Activated naive CD4-positive, alpha-beta T cell treated with anti-CD3 and anti-CD28 coated beads, Interleukin-2, amount 50 U/mL, for 24 hours (primary cell): ENCODE results near the gene ID4.
"Not testable (repeated sequence)": the region's sequence is repeated elsewhere in the genome, so short reads cannot be mapped to it uniquely, and the experiment has no call there.

Experiments used
- H3K27ac Mint-ChIP-seq: one replicate; pipeline ENCODE4 v1.8.0; 2021; ENCODE audit warnings: mild to moderate bottlenecking, mixed read lengths
- H3K27me3 Mint-ChIP-seq: one replicate; pipeline ENCODE4 v1.8.0; 2021; ENCODE audit warnings: mixed read lengths
- H3K36me3 Mint-ChIP-seq: one replicate; pipeline ENCODE4 v1.8.0; 2021; ENCODE audit warnings: mixed read lengths
- H3K4me1 Mint-ChIP-seq: one replicate; pipeline ENCODE4 v1.8.0; 2021; ENCODE audit warnings: mixed read lengths
- H3K4me3 Mint-ChIP-seq: one replicate; pipeline ENCODE4 v1.8.0; 2021; ENCODE audit warnings: mild to moderate bottlenecking, mixed read lengths
- H3K9me3 Mint-ChIP-seq: one replicate; pipeline ENCODE4 v1.8.0; 2021; ENCODE audit warnings: mixed read lengths

The ID4 gene

GRCh38 chr6:19844689-19845088 is 7.5 kb downstream of the ID4 start:
- Mint-ChIP-seq H3K4me3 (no peak overlapping the region), H3K9me3 (no peaks in the 10 kb centered on the region), H3K27ac (no peak overlapping the region), H3K27me3 (peaks cover 26% of the 10 kb centered on the region), H3K36me3 (no peaks in the 10 kb centered on the region), H3K4me1 (no peaks in the 10 kb centered on the region)

GRCh38 chr6:19845266-19846041 is 8.3 kb downstream of the ID4 start:
- H3K27me3 Mint-ChIP-seq, result peaks cover 20% of the 10 kb centered on the region
- no peak overlapping the region for H3K27ac Mint-ChIP-seq
- no peaks in the 10 kb centered on the region for H3K36me3 Mint-ChIP-seq
- H3K9me3 Mint-ChIP-seq, result no peaks in the 10 kb centered on the region
- H3K4me1 Mint-ChIP-seq, result no peaks in the 10 kb centered on the region
- H3K4me3 Mint-ChIP-seq, result no peak overlapping the region

- Mint-ChIP-seq H3K36me3 (no peaks in the 10 kb centered on the region), H3K27me3 (peaks cover 12% of the 10 kb centered on the region), H3K9me3 (no peaks in the 10 kb centered on the region)
These were observed 11.4 kb downstream of the ID4 start for GRCh38 chr6:19848465-19849029.

GRCh38 chr6:19849196-19849595 is 12.0 kb downstream of the ID4 start:
- Mint-ChIP-seq H3K9me3 (no peaks in the 10 kb centered on the region), H3K4me1 (no peaks in the 10 kb centered on the region), H3K27ac (no peak overlapping the region), H3K36me3 (no peaks in the 10 kb centered on the region), H3K27me3 (peaks cover 9% of the 10 kb centered on the region), H3K4me3 (no peak overlapping the region)

More at GRCh38 chr6:19848465-19849029, 11.4 kb downstream of the ID4 start:
- Mint-ChIP-seq H3K4me1 (no peaks in the 10 kb centered on the region), H3K27ac (no peak overlapping the region), H3K4me3 (no peak overlapping the region)

GRCh38 chr6:19849755-19850154 is 12.6 kb downstream of the ID4 start:
- no peak overlapping the region for H3K4me3 Mint-ChIP-seq
- H3K4me1 Mint-ChIP-seq, result no peaks in the 10 kb centered on the region
- no peaks in the 10 kb centered on the region for H3K36me3 Mint-ChIP-seq
- H3K27ac Mint-ChIP-seq, result no peak overlapping the region
- no peaks in the 10 kb centered on the region for H3K9me3 Mint-ChIP-seq
- peaks cover 5% of the 10 kb centered on the region for H3K27me3 Mint-ChIP-seq

- no peaks in the 10 kb centered on the region for H3K36me3 Mint-ChIP-seq
- H3K9me3 Mint-ChIP-seq, result no peaks in the 10 kb centered on the region
- no peak overlapping the region for H3K4me3 Mint-ChIP-seq
- H3K27me3 Mint-ChIP-seq, result peaks cover 1% of the 10 kb centered on the region
- no peak overlapping the region for H3K27ac Mint-ChIP-seq
- no peaks in the 10 kb centered on the region for H3K4me1 Mint-ChIP-seq
These were observed 14.3 kb downstream of the ID4 start for GRCh38 chr6:19851241-19852089.

GRCh38 chr6:19852090-19852457 is 14.9 kb downstream of the ID4 start:
- H3K27me3 Mint-ChIP-seq, result no peaks in the 10 kb centered on the region
- no peaks in the 10 kb centered on the region for H3K9me3 Mint-ChIP-seq

GRCh38 chr6:19852927-19853326 is 15.8 kb downstream of the ID4 start:
- no peaks in the 10 kb centered on the region for H3K27me3 Mint-ChIP-seq
- no peak overlapping the region for H3K4me3 Mint-ChIP-seq
- H3K9me3 Mint-ChIP-seq, result no peaks in the 10 kb centered on the region
- H3K36me3 Mint-ChIP-seq, result no peaks in the 10 kb centered on the region
- no peak overlapping the region for H3K27ac Mint-ChIP-seq
- no peaks in the 10 kb centered on the region for H3K4me1 Mint-ChIP-seq

More at GRCh38 chr6:19852090-19852457, 14.9 kb downstream of the ID4 start:
- H3K36me3 Mint-ChIP-seq, result no peaks in the 10 kb centered on the region
- no peak overlapping the region for H3K4me3 Mint-ChIP-seq
- no peaks in the 10 kb centered on the region for H3K4me1 Mint-ChIP-seq
- H3K27ac Mint-ChIP-seq, result no peak overlapping the region

GRCh38 chr6:19854421-19855015 is 17.3 kb downstream of the ID4 start:
- H3K27ac Mint-ChIP-seq, H3K9me3 Mint-ChIP-seq, H3K4me3 Mint-ChIP-seq, H3K27me3 Mint-ChIP-seq, H3K36me3 Mint-ChIP-seq, H3K4me1 Mint-ChIP-seq: not testable (repeated sequence)

- Mint-ChIP-seq H3K36me3 (no peaks in the 10 kb centered on the region), H3K4me1 (no peaks in the 10 kb centered on the region), H3K9me3 (no peaks in the 10 kb centered on the region), H3K4me3 (no peak overlapping the region), H3K27me3 (no peaks in the 10 kb centered on the region), H3K27ac (no peak overlapping the region)
These were observed 18.4 kb downstream of the ID4 start for GRCh38 chr6:19855536-19855935.

GRCh38 chr6:19857139-19857538 is 20.0 kb downstream of the ID4 start:
- Mint-ChIP-seq H3K27ac (no peak overlapping the region), H3K36me3 (no peaks in the 10 kb centered on the region), H3K27me3 (no peaks in the 10 kb centered on the region), H3K4me3 (no peak overlapping the region), H3K9me3 (no peaks in the 10 kb centered on the region), H3K4me1 (no peaks in the 10 kb centered on the region)

- Mint-ChIP-seq H3K9me3 (no peaks in the 10 kb centered on the region), H3K36me3 (no peaks in the 10 kb centered on the region), H3K4me3 (no peak overlapping the region)
These were observed 20.5 kb downstream of the ID4 start for GRCh38 chr6:19857703-19858102.

GRCh38 chr6:19860235-19860877 is 23.2 kb downstream of the ID4 start:
- Mint-ChIP-seq H3K36me3 (no peaks in the 10 kb centered on the region), H3K4me3 (no peak overlapping the region), H3K27ac (no peak overlapping the region)

More at GRCh38 chr6:19857703-19858102, 20.5 kb downstream of the ID4 start:
- Mint-ChIP-seq H3K4me1 (no peaks in the 10 kb centered on the region), H3K27me3 (no peaks in the 10 kb centered on the region), H3K27ac (no peak overlapping the region)

GRCh38 chr6:19864285-19864684 is 27.1 kb downstream of the ID4 start:
- H3K27ac Mint-ChIP-seq, result no peak overlapping the region
- H3K4me1 Mint-ChIP-seq, result no peaks in the 10 kb centered on the region
- no peaks in the 10 kb centered on the region for H3K9me3 Mint-ChIP-seq
- no peaks in the 10 kb centered on the region for H3K27me3 Mint-ChIP-seq
- H3K36me3 Mint-ChIP-seq, result no peaks in the 10 kb centered on the region
- H3K4me3 Mint-ChIP-seq, result no peak overlapping the region

More at GRCh38 chr6:19860235-19860877, 23.2 kb downstream of the ID4 start:
- no peaks in the 10 kb centered on the region for H3K4me1 Mint-ChIP-seq
- no peaks in the 10 kb centered on the region for H3K9me3 Mint-ChIP-seq
- H3K27me3 Mint-ChIP-seq, result no peaks in the 10 kb centered on the region

- Mint-ChIP-seq H3K9me3 (no peaks in the 10 kb centered on the region), H3K36me3 (no peaks in the 10 kb centered on the region), H3K4me3 (no peak overlapping the region), H3K4me1 (no peaks in the 10 kb centered on the region), H3K27me3 (peaks cover 2% of the 10 kb centered on the region), H3K27ac (no peak overlapping the region)
These were observed 28.0 kb downstream of the ID4 start for GRCh38 chr6:19865178-19865577.
